ENCODE data around the gene ACO2.

Gene ACO2

DNA sequence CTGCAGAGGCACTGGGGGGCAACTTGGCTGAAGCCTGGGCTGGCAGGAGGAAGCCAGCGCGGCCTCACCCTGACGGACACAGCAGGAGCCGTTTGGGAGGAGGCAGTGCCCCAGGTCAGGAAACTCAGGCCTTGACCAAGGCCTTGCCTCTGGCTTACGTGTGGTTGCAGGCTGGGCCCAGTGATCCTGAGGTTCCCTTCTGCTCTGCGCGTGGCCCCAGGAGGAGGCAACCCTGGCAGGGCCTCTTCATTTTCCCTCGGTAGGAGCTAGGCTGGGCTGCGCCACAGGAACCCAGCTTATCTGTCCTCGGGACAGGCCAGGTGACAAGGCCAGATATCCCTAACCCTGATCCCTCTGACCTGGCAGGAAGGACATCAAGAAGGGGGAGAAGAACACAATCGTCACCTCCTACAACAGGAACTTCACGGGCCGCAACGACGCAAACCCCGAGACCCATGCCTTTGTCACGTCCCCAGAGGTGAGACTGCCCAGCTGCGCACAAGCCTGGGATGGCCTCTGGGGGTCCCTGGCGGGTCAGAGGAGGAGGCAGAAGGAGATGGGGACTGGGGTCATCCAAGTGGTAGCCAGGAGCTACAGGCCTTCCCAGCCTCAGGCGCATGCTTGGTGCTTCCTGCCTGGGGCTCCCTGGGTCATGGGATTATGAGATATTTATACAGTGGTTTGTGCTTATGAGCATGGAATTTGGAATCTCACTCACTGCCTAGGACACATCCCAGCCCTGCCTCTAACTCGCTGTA, 54.7 kb downstream of the ACO2 start:
- TF ChIP-seq FOXP2 (optimal IDR thresholded peaks at IDR 0.05; ENCODE audit: borderline replicate concordance, extremely low read depth, extremely low read length, insufficient read depth) = peak; percentile 20
- TF ChIP-seq TAF1 (IDR thresholded peaks at IDR 0.05; ENCODE audit: borderline replicate concordance, insufficient read depth, low read length) = no peak
- peak; percentile 31 for TF ChIP-seq POLR2AphosphoS5 (IDR thresholded peaks at IDR 0.05; ENCODE audit: low read depth, low read length)
- TF ChIP-seq, protein P1, sequence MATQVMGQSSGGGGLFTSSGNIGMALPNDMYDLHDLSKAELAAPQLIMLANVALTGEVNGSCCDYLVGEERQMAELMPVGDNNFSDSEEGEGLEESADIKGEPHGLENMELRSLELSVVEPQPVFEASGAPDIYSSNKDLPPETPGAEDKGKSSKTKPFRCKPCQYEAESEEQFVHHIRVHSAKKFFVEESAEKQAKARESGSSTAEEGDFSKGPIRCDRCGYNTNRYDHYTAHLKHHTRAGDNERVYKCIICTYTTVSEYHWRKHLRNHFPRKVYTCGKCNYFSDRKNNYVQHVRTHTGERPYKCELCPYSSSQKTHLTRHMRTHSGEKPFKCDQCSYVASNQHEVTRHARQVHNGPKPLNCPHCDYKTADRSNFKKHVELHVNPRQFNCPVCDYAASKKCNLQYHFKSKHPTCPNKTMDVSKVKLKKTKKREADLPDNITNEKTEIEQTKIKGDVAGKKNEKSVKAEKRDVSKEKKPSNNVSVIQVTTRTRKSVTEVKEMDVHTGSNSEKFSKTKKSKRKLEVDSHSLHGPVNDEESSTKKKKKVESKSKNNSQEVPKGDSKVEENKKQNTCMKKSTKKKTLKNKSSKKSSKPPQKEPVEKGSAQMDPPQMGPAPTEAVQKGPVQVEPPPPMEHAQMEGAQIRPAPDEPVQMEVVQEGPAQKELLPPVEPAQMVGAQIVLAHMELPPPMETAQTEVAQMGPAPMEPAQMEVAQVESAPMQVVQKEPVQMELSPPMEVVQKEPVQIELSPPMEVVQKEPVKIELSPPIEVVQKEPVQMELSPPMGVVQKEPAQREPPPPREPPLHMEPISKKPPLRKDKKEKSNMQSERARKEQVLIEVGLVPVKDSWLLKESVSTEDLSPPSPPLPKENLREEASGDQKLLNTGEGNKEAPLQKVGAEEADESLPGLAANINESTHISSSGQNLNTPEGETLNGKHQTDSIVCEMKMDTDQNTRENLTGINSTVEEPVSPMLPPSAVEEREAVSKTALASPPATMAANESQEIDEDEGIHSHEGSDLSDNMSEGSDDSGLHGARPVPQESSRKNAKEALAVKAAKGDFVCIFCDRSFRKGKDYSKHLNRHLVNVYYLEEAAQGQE (IDR thresholded peaks at IDR 0.05; ENCODE audit: insufficient read depth in 1 of 2, low read depth in 2 of 2, low read length in 2 of 2) = no peak

DNA sequence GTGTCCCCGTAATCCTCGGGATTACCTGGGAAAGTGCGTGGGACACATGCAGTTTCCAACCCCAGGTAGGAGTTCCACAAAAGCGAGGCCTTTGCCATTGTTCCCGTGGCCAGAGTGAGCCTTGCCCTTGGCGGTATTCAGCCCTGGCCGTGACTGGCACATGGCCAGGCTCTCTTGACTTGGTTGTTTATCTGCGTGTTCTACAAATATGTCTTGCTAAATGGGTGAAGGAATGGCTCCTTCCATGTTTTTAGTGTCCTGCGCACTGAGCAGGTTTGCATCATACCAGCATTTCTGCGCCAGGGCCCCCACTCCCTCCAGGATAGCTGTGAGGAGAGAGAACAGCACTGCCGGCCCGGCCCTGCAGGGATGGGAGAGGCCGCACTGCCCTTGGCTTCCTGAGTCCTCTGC, 55.3 kb downstream of the ACO2 start:
- TF ChIP-seq POLR2AphosphoS5 (IDR thresholded peaks at IDR 0.05; ENCODE audit: low read depth, low read length) = no peak; the same call in 1 of the 2 replicates
- TF ChIP-seq, protein P1 (IDR thresholded peaks at IDR 0.05; ENCODE audit: insufficient read depth in 1 of 2, low read depth in 2 of 2, low read length in 2 of 2) = no peak
- TF ChIP-seq TAF1 (IDR thresholded peaks at IDR 0.05; ENCODE audit: borderline replicate concordance, insufficient read depth, low read length) = no peak
- TF ChIP-seq FOXP2 (optimal IDR thresholded peaks at IDR 0.05; ENCODE audit: borderline replicate concordance, extremely low read depth, extremely low read length, insufficient read depth) = no peak

DNA sequence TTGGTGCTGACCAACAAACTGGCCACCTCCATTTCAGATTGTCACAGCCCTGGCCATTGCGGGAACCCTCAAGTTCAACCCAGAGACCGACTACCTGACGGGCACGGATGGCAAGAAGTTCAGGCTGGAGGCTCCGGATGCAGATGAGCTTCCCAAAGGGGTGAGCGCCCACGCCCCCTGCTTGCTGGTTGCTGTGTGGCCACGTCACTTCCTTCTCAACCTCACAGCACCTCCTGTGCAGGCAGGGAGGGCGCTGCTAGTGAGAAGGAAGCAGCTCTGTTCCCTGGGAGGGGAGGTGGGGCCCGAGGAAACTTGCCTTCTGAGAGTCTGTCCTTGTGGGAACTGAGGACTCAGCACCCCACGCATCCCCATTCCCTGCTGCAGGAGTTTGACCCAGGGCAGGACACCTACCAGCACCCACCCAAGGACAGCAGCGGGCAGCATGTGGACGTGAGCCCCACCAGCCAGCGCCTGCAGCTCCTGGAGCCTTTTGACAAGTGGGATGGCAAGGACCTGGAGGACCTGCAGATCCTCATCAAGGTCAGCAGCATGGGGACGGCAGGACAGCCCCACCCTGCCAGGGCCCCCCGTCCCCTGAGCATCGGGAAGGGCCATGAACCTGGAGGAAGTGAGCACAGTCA, 56.0 kb downstream of the ACO2 start:
- TF ChIP-seq, protein P1 (IDR thresholded peaks at IDR 0.05; ENCODE audit: insufficient read depth in 1 of 2, low read depth in 2 of 2, low read length in 2 of 2) = no peak
- TF ChIP-seq POLR2AphosphoS5 (IDR thresholded peaks at IDR 0.05; ENCODE audit: low read depth, low read length) (no peak), SIN3A (IDR thresholded peaks at IDR 0.05; ENCODE audit: borderline replicate concordance, insufficient read depth, low read length) (no peak), TAF1 (IDR thresholded peaks at IDR 0.05; ENCODE audit: borderline replicate concordance, insufficient read depth, low read length) (no peak)

DNA sequence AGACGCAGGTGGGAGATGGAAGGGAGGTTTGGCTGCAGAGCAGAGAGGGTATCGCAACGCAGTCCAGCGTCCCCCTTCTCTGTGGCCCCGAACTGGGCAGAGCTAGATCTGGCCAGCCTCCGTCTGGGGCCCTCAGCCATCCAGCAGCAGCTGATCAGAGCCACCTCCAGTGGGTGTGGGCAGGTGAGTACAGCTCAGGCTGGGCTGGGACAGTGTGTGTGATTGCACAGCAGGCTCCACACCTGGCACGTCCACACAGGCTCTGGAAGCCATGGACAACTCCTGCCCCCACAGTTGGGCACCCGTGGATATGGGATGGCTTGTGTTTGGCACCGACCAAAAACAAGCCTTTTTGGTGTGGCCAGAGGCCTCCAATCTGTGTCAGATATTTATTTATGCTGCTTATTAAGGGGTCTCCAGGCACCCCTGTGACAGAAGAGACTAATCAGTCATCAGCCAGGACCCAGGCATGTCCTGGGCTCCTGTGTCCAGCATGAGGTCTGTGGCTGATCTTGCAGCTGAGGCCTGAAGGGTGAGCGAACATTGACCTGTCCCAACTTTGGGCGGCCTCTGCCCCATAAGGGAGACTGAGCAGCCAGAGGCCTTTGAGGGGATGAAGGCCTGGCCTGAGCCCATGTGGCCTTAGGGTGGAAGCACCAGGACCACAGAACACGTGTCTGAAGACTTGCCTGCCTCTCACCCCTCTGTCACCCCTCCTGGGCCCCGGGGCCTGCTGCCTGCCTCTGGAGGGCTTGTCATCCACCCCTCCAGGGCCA, 56.7 kb downstream of the ACO2 start:
- TF ChIP-seq, protein P1 (IDR thresholded peaks at IDR 0.05; ENCODE audit: insufficient read depth in 1 of 2, low read depth in 2 of 2, low read length in 2 of 2) = no peak
- TF ChIP-seq POLR2AphosphoS5 (IDR thresholded peaks at IDR 0.05; ENCODE audit: low read depth, low read length) (peak; percentile 44; the same call in 1 of the 2 replicates), FOXP2 (optimal IDR thresholded peaks at IDR 0.05; ENCODE audit: borderline replicate concordance, extremely low read depth, extremely low read length, insufficient read depth) (no peak), SIN3A (IDR thresholded peaks at IDR 0.05; ENCODE audit: borderline replicate concordance, insufficient read depth, low read length) (no peak)
